GM18502 (cell line): Measurements from ENCODE around the gene SOX2.
"Not testable (repeated sequence)": the region's sequence is repeated elsewhere in the genome, so short reads cannot be mapped to it uniquely, and the experiment has no call there.

Source experiments
- ATAC-seq: cut with Tn5 transposase; IDR thresholded peaks from one replicate; pipeline ENCODE4 v1.9.1; 2021; ENCODE audit warnings: mild to moderate bottlenecking; ENCODE audit not compliant: unreplicated experiment, poor library complexity

The SOX2 gene

DNA sequence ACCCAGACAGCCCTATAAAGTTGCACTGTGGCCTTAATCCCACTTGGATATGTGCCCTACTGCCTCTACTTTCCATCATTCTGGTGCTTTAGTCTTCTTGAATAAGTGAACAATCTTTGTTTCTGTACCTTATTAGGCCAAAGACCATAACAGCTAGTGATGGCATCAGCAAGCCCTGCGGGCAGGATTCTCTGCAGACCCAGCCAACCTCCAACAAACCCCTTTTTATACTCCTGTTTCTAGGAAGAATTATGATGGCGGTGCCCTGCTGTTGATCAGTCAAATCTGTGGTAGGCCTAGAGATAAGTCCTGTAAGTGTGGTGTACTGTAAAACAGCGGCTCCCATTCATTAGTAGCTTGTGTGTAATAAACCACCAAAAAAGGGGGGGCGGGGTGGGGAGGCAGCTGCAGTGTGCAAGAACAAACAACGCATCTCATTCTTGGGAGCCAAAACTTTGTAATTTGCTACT lies 40.5 kb downstream of the SOX2 start:
- no peak for ATAC-seq

DNA sequence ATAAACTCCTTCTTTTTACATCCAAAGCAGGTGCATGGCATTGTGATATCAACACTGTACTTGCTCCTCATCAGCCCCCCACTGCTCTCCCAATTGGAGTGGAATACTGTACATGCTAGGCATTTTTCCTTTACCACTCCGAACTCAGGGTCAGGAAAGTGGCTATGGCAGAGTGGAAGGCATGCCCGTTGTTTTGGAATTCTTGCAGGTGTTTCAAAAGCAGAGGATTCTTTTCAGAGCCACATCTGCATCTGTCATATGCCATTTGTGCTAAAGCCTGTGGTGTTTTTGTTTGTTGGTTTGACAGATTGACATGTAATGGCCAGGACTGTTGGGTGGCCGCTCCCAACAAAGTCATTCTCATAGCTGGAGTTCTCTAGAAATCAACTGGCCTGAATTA lies 41.7 kb downstream of the SOX2 start:
- no peak for ATAC-seq

- no peak for ATAC-seq
These were observed 44.2 kb downstream of the SOX2 start for GRCh38 chr3:181755959-181756358.

DNA sequence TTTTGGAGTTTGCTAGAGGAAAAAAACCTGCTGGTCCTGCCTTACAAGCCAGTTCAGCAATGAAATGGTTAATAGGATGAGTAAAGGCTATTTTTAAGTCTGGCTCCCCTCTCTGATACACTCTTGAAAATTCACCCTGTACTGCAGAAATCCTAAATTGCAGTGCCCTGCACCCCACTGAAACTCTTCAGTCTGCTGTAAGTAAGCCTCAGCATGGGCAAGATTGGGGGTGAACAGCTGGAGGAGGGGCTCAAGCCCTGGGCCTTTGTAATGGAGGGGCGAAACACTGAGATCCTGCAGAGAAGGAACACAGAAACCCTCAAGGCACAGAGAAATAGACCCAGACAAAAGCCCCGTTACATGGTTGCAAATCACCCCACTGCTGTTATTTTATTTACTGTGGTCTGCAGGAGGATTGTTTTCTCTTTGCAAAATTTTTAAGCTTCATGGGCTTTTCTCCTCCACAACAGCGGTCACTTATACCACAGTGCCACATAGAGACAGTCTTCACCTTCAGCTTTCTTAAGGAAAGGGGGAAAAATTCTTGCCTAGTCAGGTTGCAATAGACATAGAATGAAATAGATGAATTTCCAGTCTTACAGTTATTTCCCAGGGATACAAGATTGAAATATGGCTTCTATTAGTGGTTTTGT lies 45.0 kb downstream of the SOX2 start:
- no peak for ATAC-seq

DNA sequence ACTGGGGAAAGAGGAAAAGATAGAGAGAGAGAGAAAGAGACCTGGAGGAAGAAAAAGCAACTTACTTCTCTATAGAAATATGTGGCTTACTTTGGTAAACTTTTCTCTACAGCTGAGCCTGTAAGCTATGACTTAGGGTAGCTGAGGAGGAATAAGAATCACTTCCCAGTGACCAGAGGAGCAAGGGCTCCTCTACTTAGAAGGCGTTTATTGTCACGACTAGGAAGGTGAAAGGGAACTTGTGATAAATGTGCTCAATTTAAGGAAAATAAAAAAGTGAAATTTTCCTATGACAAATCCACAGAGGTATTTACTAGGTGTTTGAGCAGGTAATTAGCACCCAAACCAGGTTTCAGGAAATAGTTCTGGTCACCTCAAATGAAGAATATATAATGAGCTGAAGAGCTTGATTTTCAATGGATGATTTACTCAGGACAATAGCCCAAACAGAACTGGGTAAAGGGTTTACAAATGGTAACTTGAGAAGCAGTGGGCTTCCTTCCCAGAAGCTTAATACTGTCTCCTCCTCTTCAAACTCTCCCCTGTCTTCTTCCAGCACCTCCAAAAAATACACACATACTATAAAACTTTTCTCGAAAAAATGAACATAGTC lies 46.1 kb downstream of the SOX2 start:
- ATAC-seq = no peak

- no peak for ATAC-seq
These were observed 50.2 kb downstream of the SOX2 start for GRCh38 chr3:181761906-181762305.

DNA sequence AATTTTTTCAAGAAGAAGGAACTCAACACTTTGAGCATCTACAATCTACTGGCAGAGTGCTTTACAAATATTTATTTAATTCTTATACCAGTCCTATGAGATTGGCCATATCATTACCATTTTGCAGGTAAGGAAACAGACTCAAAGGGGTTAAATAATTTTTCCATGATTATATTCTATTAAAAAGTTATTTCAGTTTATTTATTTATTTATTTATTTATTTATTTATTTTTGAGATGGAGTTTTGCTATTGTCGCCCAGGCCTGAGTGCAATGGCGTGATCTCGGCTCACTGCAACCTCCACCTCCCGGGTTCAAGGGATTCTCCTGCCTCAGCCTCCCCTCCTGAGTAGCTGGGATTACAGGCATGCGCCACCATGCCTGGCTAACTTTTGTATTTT lies 52.3 kb downstream of the SOX2 start:
- ATAC-seq = not testable (repeated sequence)
